22Rv1 (cell line): ENCODE results near the gene HCN1.

Source experiments
- ZFX ChIP-seq: fragments of 450-650 bp; IDR thresholded peaks from 2 replicates; pipeline ENCODE4 v1.6.1; 2017; ENCODE audit warnings: antibody characterized with exemption, borderline replicate concordance
- TF ChIP-seq, protein P1 (sequence below): fragments of 450-650 bp; IDR thresholded peaks from 2 replicates; pipeline ENCODE4 v1.5.1; 2017; ENCODE audit warnings: mild to moderate bottlenecking

DNA sequence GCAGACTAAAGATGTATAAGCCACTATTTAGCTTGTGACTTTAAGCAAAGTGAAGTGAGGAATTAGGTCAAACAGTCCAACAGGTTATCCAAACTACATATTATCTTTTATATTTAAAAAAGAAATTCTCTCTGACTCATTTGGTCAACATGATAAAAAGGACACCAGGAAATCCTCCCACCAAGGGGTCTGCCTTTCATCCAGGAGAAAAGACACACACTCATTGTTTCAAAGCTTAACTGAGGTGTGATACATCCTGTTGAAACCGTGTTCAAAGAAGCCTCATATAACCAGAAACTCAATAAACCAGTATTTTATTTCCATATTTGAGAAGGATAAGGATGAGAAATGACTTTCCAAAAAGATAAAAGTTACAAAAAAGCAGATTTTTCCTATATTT, 417.1 kb downstream of the HCN1 start:
- TF ChIP-seq, protein P1, sequence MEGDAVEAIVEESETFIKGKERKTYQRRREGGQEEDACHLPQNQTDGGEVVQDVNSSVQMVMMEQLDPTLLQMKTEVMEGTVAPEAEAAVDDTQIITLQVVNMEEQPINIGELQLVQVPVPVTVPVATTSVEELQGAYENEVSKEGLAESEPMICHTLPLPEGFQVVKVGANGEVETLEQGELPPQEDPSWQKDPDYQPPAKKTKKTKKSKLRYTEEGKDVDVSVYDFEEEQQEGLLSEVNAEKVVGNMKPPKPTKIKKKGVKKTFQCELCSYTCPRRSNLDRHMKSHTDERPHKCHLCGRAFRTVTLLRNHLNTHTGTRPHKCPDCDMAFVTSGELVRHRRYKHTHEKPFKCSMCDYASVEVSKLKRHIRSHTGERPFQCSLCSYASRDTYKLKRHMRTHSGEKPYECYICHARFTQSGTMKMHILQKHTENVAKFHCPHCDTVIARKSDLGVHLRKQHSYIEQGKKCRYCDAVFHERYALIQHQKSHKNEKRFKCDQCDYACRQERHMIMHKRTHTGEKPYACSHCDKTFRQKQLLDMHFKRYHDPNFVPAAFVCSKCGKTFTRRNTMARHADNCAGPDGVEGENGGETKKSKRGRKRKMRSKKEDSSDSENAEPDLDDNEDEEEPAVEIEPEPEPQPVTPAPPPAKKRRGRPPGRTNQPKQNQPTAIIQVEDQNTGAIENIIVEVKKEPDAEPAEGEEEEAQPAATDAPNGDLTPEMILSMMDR = no peak
- no peak for TF ChIP-seq ZFX
